Stimulated activated CD4-positive, alpha-beta T cell treated with anti-CD3 and anti-CD28 coated beads, Interleukin-4, amount 100 ng/mL, for 1 hour (primary cell): ENCODE data around the gene UROC1.

Experiments
- DNase-seq: peaks from one replicate; pipeline ENCODE4 v3.0.0-alpha.2; 2020

Gene UROC1

DNA sequence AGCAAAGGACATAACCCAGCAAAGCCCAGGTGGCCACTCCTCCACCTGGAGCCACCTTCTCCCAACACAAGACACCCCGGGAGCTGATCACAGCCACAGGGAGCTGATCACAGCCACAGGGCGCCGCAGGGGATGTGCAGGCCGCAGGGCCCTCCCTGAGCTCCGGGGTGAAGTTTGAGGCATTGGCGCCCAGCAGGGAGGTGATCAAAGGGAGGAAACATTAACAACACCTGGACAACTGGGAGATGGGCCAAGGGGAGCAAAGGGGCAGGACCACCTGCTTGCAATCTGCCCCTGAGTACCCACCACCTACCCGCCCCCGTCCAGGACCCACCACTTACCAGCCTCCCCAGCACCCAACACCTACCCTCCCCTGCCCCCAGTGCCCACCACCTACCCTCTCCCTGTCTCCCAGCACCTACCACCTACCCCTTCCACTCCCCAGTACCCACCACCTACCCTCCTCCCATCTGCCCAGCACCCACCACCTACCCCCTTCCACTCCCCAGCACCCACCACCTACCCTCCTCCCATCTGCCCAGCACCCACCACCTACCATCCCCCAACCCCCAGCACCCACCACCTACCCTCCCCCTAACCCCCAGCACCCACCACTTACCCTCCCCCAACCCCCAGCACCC is 2.4 kb downstream of the UROC1 start:
- DNase-seq, result no peak

GRCh38 chr3:126514161-126514560 is 3.4 kb downstream of the UROC1 start:
- DNase-seq, result no peak

DNA sequence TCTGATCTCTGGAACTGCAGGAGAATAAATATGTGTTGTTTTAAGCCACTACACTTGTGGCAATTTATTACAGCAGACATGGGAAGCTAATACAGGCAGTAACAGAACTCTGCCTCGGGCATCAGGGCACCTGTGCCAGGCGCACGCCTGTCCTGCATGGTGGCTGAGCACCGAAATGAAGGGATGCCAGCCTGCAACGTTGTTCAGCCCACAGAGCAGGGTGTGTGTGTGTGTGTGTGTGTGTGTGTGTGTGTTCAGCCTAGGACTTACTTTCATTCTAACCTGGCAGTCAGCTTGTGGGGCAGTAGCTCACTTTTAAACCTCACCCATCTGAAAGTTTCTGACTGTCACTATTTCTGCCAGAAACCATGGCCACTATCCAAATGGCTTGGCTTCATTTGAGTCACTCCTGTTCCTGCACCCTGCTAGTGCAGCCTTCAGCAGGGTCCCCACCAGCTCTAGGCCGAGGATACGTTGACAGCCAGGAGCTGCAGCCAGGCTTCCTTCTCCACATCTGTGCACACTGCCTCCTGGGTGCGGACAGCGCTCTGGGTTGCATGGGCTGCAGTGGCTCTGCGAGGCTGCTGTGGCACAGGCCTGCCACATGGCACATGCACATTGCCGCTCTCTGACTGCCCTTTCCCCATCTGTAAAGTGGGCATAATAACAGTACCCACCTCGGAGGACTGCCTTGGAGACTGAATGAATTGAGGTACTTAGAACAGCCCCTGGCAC is 4.5 kb downstream of the UROC1 start:
- no peak for DNase-seq

DNA sequence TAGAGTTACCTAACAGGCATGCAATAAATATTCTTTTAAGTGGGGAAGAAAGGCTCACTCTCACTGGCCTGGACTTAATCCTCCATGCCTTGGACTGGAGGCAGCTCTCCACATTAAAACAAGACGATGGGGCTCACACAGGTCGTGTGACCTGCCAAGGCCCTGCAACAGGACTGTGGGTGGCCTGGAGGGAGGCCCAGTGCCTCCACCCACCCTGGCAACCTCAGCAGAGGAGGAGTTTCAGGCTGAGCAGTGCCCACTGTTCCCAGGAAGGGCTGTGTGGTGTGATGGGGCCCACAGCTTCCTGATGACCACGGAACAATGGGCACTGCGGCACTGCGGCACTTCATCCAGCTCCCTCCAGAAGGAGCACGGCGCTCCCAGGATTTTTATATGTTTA is 5.5 kb downstream of the UROC1 start:
- no peak for DNase-seq

DNA sequence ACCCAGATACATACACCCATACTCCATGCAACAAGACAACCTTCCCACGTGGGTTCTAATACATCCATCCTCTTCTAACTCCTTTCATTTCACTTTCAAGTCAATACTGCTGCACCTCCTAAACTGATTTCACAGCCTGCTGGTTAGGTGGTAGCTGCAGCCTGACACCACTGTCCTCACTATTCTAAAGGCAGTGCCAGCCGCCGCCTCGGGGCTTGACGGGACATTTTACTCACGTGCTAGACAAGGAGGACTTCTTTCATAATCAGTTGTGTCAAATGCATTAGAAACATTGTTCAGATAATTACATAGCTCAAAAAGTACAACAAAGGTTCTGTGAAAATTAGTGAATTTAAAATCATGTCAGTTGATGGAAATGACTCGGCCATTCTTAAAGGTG is 6.3 kb downstream of the UROC1 start:
- no peak for DNase-seq

DNA sequence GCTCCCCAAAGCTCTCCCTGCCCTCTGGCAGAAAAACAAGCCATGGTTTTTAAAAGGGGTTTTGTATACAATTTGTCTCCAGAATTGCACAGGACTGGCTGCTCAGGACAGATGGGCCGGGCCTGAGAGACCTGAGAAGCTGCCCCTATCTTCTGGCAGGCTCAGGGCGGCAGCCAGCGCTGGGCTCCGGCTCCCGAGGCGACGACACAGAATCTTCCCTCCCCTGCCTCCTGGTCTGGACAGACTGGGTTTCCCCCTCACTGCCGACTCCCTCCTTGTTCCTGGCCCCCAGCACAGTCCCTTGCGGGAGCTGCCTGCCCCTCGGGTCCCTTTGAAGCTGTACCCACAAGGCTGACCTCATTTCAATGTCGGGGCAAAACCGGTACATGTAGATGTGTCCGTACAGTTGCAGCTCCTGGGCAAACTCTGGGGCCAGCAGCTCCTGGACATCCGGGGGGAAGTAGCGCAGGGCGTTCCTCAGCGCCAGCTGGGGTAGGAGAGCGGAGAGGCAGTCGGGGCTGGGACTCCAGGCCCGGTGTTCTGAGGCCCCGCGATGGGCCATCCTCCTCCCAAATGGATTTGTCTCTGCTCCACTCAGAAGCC is 7.2 kb downstream of the UROC1 start:
- DNase-seq, result no peak

DNA sequence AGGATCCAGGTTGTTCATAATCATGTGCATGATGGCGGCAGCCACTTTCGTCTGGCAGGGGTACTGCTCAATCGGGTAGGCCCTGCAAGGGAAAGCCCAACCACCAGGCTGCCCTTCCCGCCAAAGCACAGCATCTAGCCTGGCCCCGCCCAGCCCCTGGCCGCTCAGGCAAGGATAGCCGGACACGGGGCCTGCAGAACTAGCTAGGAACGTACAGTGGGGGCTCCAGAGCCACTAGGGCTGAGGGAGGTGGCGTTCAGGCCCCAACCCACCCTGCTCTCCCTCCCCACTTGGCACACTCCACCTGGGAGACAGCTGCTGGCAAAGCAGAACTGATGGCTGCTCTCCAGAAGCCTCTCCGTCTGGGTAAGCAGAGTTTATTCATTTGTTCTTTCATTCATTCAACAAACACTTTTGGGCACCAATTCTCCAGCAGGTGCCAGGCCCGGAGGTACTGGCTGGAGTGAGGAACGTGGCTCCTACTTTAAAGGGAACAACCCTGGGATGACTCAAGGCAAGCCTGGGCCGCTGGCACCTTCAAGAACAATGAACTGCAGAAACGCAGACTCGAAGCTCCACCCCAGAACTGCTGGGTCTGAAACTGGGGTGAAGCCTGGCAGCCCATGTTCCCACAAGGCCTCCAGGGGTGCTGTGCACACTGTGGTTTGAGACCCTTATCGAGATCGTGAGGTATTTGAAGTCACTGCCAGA is 7.8 kb downstream of the UROC1 start:
- no peak for DNase-seq

- DNase-seq, result no peak
These were observed 9.0 kb downstream of the UROC1 start for GRCh38 chr3:126508564-126508964.

DNA sequence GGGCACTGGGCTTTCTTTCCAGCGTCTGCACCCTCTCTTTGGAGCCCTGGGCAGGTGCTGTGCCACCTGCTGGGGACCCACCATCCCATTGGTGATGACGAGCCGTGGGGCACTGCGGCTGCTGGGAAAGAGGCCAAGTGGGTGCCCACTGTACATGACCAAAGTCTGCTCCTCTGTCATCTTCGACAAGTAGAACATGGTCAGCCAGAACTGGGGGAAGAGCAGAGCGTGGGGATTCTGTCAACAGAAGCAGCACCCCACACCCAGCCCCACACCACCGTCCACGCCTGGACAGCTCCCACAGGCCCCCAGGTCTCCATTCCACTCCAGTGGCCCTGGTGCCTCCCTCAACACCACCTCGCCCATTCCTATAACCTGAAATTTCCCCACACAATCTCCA is 9.7 kb downstream of the UROC1 start:
- no peak for DNase-seq

DNA sequence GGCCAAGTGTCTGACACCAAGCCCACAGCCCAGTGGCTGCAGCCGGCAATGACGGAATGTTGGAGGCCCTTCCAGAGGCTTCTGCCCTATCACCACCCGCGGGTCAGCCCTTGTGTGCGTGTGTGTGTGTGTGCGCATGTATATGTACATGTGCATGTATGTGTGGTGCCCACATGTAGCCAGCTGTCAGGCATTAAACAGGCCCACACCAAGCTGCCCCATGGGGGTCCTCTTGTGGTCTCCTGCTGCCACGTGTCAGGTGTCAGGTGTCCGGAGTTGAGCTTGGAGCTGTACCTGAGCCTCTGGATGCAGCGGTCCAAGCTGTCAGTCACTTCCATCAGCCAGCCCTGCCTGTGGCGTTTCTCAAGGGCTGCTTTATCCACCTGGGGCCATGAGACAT is 13.9 kb downstream of the UROC1 start:
- no peak for DNase-seq

GRCh38 chr3:126502656-126503055 is 14.9 kb downstream of the UROC1 start:
- DNase-seq, result no peak

GRCh38 chr3:126501736-126502135 is 15.8 kb downstream of the UROC1 start:
- DNase-seq, result no peak

DNA sequence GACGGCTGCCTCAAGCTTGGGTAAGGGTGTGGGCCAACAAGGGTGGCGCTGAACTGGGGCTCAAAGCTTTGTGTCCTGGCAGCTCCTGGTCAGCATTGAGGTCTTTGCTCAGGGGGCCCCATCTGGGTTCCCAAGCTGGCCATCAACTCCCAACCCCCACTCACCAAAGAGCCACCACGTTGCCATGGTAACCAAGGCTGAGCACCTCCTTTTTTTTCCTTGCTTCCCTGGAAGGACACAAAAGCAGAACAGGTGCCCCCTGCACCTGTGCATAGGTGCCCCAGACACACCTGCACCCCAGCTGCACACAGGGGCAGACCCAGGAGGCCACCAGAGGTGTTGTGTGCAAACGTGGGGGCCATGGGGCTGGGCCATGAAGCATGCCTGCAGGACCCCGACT is 16.5 kb downstream of the UROC1 start:
- DNase-seq, result no peak

- no peak for DNase-seq
These were observed 17.6 kb downstream of the UROC1 start for GRCh38 chr3:126500016-126500415.

DNA sequence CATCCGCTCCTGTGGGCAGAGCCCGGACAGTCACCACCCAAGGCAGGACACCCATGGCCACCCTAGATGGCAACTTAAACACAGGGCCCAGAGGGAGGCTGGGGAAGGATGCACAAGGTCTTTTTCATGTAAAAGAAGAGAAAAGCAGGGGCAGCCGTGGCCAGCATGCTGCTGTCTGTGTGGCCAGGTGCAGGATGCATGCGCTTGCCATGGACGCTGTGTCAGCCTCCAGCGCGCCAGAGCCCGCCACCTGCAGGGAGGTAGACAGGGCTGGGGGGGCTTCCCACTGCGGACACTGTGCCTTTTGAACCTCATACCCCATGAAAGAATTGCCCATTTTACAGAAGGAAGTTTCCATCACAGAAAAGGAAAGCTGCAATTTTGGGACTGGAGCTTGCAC is 18.2 kb downstream of the UROC1 start:
- DNase-seq, result no peak

DNA sequence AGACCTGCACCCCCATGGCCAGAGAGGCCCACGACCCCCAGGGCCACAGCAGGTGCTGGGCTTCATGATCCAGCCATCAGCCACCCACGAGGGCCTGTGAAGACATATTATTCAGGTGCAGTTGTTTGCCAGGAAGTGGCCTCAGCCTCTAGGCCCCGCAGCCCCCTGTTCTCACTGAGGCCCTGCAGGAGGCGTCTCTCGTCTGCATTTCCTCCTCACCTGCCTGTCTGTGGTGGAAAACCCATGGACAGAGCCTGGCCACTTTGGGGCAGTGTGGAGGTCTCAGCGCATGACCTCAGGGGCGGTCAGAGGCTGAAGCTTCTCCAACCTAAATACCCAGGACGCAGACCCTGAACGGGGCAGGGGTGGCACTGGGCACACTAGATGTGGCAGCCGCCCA is 18.6 kb downstream of the UROC1 start:
- DNase-seq, result no peak

DNA sequence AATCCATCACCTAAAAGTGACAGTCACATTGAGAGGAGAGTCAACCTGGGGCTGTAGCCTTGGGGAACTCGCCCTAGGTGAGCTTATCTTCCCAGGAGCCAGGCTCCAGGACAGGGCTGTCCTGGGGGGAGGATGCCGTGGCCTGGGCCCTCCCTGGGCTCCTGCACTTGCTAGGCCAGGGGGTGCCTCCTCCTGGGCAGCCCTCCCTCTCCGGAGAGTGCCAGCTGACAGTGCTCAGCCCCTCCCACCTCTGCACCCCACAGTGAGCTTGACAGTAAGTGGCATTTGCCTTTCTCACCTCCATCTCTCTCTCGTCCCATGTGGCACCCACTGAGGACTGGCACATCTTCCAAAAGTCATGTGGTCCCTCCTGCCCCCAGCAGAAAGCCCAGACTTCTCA is 19.1 kb downstream of the UROC1 start:
- no peak for DNase-seq

DNA sequence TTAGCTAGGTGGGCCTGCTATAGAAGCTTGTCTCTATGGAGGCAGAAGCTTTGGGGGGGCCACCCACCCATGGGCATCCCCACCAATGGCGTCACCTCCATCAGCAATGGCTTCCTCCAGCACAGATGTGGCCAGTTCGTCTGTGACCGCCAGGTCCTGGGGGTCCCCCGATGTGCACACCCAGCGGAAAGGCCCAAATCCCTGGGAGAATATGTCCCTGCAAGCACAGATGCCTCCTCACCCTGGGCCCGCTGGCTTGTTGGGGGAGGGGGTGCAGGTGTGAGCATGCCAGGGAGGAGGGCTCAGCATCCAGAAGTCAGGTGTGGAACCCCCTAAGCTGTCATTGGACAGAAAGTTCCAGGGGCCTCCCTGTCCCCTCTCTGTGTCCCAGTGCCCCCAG is 19.6 kb downstream of the UROC1 start:
- no peak for DNase-seq

- no peak for DNase-seq
These were observed 20.4 kb downstream of the UROC1 start for GRCh38 chr3:126496894-126497850.

GRCh38 chr3:126495786-126496185 is 21.8 kb downstream of the UROC1 start:
- no peak for DNase-seq

GRCh38 chr3:126494970-126495230 is 22.7 kb downstream of the UROC1 start:
- no peak for DNase-seq

DNA sequence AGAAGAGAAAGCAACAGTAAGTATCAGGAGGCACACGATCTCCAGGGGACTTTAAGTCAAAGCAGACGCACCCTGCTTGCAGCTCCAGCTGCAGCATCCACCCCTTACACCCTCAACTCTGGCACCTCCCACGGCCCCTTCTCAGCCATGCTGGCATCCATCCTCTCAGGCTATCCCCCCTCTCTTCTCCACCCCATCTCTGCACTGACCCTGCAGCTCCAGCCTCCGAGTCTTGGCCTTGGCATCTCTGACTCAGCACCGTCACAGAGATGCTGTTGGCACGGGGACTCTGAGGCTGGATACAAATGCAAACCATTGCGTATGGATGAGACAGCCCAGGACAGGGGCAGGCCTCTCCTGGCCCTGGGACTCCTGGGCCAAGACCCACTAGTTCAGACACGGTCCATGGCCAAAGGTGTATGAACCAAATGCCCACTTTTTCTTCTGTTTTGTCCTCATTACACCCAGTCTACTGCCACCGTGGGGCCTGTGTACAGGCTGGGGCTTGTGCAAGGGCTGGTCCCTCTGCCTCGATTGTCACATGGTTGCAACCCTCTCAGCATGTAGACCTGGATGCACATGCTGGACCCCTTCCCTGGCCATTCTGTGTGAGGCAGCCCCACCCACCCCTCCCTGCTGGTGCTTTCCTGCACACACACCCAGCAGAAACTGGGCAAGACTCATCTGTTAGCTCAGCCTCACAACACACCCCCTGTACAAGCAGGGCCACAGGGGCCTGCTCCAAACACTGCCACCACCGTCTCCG is 23.2 kb downstream of the UROC1 start:
- DNase-seq, result no peak
